Skeletal muscle cell (primary cell): Measurements from ENCODE around the gene POU2F1.
A peak's percentile ranks its signal among the peaks of the same experiment; 100 is the strongest.

Source experiments
- DNase-seq: peaks from one replicate; pipeline ENCODE4 v3.0.0-alpha.2; 2010; ENCODE audit warnings: low read depth
- H3K4me3 ChIP-seq: 2 replicates; pipeline ENCODE4 v1.5.1; 2011; ENCODE audit warnings: low read depth, mild to moderate bottlenecking, control low read depth, low read length, moderate library complexity

POU2F1 gene

GRCh38 chr1:167447521-167448136 is 226.9 kb downstream of the POU2F1 start:
- DNase-seq, result no peak
- H3K4me3 ChIP-seq, result no peak overlapping the region

DNA sequence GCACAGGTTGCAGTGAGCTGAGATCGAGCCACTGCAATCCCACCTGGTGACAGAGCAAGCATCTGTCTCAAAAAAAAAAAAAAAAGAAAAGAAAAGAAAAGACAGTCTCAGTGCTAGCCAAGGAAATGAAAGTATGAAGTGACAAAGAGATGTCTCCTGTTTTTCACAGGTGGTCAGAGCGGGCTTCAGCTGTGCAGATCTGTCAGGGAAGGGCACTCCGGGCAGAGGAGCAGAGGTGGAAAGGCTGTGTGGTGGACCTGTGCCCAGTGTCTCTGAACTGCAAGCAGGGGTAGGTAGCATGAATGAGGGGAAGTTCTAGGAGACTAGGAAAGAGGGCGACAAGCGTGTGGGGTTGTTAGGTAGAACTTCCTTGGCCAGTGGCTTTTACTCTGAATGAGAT is 230.2 kb downstream of the POU2F1 start:
- no peak overlapping the region for H3K4me3 ChIP-seq

DNA sequence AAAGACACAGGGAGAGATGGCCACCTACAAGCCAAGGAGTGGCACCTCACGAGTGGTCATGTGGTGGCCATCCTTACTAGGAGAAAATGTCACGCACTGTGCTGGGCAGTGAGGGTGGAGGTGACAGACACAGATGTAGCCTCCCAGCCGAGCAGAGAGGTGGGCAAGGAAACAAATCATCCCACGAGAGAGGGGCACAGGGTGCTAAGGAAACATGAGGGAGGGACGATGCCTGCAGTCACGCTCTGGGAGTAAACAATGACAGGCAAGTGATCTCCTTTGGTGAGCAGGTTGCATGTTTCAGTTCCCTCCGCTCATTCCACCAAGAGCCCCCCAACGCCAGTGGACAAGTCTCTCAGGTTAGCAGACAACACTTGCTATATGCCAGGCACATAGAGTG is 231.8 kb downstream of the POU2F1 start:
- no peak for DNase-seq
- H3K4me3 ChIP-seq, result no peak overlapping the region

More for the DNA sequence above, 230.2 kb downstream of the POU2F1 start:
- no peak for DNase-seq

DNA sequence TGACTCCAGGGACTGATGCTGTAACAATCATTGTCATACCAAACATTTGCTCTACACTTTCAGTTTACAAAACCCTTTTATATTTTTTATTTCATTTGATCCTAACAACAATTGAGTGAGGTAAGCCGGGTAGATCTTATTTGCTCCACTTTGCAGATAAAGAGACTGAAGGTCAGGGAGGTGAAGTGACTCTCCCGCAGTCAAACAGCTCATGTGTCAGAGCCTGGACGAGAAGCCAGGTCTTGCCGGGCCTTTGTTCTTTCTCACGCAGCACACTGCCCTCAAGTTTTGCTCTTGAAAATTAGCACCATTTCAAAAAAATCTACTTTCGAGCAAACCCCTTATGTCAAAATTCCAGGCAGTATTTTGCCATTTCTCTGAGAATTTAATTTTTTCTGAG is 232.4 kb downstream of the POU2F1 start:
- H3K4me3 ChIP-seq, result no peak overlapping the region
- no peak for DNase-seq

DNA sequence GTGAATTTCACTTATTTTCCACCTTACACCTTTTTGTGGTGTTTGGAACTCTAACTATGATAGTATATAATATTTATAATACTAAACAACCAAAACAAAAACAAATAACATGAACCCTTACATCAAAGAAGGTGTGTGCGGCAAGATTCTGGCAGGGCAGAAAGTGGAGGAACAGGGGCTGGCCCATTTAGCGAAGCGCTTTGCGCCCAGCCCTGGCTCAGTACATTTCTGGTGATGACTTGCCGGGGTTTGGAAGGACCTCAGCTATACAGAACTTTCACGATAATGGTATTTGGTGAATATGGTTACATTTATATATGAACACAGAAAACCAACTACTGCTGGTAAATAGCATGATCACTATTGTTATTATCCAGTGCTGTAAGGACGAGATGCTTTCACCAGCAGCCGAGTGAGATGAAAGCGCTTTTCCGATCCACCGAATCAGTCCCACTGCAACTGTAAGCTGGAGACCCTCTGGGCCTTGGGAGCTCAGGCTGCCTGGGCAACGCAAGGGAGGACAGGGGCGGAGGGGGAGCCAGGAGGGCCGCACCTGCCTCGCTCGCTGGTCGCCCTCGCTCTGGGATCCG is 233.7 kb downstream of the POU2F1 start:
- no peak for DNase-seq
- H3K4me3 ChIP-seq, result peak overlapping the region; percentile 69

DNA sequence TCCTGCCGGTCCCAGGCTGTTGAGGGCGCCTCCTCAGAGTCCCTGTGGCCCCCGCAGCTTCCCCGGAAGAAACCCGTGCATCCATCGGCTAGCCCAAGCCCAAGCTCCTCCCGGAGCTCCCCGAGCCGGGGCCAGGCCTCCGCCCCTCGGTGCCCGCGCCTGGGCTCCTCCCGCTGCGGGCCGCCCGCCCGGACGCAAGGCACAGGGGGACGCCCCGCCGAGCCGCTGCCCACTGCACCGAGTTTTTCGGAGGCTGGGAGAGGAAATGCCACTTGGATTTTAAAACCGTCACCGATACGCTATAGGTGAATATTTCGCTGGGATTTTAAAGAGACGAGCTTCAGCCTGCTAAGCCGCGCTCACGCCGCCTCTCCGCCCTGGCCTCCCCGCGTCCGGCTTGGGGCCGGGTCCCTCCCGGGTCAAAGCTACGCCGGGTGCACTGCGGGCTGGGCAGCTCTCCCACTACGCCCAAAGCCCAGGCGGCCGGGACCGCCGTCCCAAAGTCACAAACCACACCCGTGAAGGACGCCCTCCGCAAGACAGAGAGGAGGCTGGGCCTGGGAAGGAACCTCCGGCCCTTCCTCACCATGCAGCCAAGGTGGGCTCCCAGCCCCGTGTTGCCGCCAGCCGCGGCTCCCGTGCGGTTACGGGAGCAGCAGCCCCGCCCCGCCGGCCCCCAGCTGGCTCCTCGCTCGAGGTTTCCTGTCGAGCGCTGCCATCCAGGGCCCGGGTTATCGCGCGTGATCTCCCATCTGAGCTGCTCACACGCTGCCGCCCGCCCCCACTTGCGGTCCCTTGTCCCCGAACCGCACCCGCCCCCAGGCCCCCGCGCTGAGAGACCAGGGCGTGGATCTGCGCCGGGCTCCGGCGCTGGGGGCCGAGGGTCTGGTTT is 234.5 kb downstream of the POU2F1 start:
- H3K4me3 ChIP-seq, result peak overlapping the region; percentile 69
- DNase-seq, result no peak

- DNase-seq, result no peak
- H3K4me3 ChIP-seq, result peak overlapping the region; percentile 69
Observed at GRCh38 chr1:167455786-167456446, 235.2 kb downstream of the POU2F1 start.

DNA sequence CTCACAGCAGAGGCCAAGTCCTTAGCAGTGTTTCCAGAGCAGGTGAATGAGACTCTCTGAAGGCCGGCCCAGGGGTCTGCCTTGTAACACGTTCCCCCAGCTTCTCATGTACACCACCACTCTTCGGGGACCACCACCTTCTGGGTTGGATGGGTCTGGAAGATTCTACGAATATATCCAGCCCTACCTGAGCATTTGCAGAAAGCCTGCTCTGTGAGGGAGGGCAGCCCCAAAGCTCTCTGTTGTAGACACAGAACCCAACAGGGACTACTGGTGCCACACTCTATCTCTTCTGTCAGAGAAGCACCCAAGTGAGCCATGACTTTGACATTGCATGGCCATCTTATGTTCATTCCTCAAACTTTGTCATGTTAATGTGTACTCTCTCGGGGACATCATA is 235.8 kb downstream of the POU2F1 start:
- H3K4me3 ChIP-seq, result no peak overlapping the region
- DNase-seq, result no peak

DNA sequence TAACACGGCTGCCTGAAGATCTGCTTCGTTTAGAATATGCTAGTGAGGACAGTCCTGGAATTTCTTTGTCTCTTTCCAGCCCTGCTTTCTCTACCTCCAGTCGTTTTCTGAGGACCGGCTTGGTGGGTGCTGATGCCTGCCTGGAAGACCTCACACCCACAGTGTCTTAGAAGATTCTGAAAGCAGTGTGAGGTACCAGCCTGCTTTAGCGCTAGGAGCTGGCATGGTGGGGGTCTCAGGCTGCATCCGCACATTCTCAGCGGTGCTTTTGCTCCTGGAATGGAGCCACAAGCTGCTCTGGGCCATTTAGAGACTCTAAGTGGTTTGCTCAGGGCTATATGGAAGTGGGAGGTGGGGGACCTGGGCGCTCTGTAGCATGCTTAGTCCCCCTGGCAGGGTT is 236.2 kb downstream of the POU2F1 start:
- H3K4me3 ChIP-seq, result no peak overlapping the region
- no peak for DNase-seq

GRCh38 chr1:167457936-167458584 is 237.4 kb downstream of the POU2F1 start:
- no peak overlapping the region for H3K4me3 ChIP-seq
- DNase-seq, result no peak

GRCh38 chr1:167460836-167461235 is 240.2 kb downstream of the POU2F1 start:
- DNase-seq, result no peak
- no peak overlapping the region for H3K4me3 ChIP-seq

- no peak for DNase-seq
- H3K4me3 ChIP-seq, result no peak overlapping the region
Observed at GRCh38 chr1:167462341-167462740, 241.7 kb downstream of the POU2F1 start.

DNA sequence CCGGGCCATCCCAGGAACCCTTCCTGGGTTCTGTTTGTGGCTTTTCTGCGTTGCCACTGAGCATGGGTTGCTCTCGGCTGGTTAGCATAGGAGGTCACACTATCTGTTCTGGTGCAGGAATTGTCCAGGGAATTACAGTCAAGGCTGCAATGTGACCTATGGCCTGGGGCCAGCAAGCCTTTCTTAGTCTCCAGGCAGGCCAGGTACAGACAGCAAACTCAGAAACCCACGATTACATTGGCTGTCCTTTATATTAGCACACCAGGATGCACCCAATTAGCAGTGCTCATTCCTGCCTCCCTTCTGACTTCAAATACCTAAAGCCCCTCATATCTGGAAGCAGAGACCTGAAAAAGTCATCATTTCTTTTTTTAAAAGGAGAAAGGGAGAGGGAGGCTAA is 242.4 kb downstream of the POU2F1 start:
- no peak for DNase-seq
- H3K4me3 ChIP-seq, result no peak overlapping the region

GRCh38 chr1:167463875-167464575 is 243.3 kb downstream of the POU2F1 start:
- no peak for DNase-seq
- no peak overlapping the region for H3K4me3 ChIP-seq

- no peak overlapping the region for H3K4me3 ChIP-seq
- DNase-seq, result no peak
Observed at GRCh38 chr1:167465018-167465417, 244.3 kb downstream of the POU2F1 start.

- no peak overlapping the region for H3K4me3 ChIP-seq
- no peak for DNase-seq
Observed at GRCh38 chr1:167465743-167466142, 245.1 kb downstream of the POU2F1 start.

DNA sequence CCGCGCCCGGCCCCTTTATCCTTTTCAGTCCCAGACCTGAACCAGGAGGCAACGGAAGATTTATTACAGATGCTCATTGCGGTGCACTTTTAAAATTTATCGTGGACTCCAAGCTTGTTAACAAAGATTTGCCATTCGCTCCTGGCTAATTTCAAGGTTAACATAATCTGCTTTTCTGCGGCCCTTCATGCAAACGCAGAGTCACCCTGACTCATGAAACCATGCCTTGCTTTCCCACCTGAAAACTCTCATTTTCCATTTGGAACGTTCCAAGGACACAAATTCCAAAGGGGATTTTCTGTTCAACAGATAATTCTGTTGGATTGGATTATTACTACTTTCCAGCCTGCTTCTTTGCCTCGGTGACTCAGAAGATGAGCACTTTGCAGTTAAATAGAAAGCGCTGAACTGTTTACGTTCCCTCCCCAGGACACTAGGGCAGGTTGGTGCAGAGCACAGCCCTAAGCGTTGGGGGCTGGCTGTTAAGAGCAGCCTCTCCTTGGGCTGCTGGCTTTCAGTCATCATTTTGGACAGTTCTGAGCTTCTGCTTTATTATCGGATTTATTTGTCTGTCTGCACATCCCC is 246.5 kb downstream of the POU2F1 start:
- no peak overlapping the region for H3K4me3 ChIP-seq
- no peak for DNase-seq

GRCh38 chr1:167467752-167468151 is 247.1 kb downstream of the POU2F1 start:
- H3K4me3 ChIP-seq, result no peak overlapping the region
- DNase-seq, result no peak
